Keratinocyte (primary cell): ENCODE measurements around the gene LY9. TPM values are rescaled to one million over a fixed set of nuclear protein-coding genes. Genes with fewer than 3 reads are reported as not detected.

Experiments used
- DNase-seq: peaks from one replicate; pipeline ENCODE4 v3.0.0-alpha.2; 2011; ENCODE audit warnings: low read depth, missing footprints, low spot score
- FAIRE-seq: peaks from 2 replicates; lab custom pipeline; 2011; peaks lifted over from hg19 to GRCh38; lab: Jason Lieb, UNC
- H2AFZ ChIP-seq: 2 replicates; pipeline ENCODE4 v1.6.0; 2012; ENCODE audit warnings: low read length, control low read depth, inconsistent platforms; ENCODE audit not compliant: control insufficient read depth
- H3K27ac ChIP-seq: 2 replicates; pipeline ENCODE4 v1.5.1; 2011; ENCODE audit warnings: low read length; ENCODE audit not compliant: control insufficient read depth, insufficient read depth
- H3K27me3 ChIP-seq: 3 replicates; pipeline ENCODE4 v1.6.0; 2011; ENCODE audit warnings: low read length; ENCODE audit not compliant: control insufficient read depth, insufficient read depth; ENCODE audit errors: extremely low read depth
- H3K36me3 ChIP-seq, 2 experiments: 2 replicates in 1 of 2; 3 replicates in 1 of 2; pipeline ENCODE4 v1.5.1; 2011; ENCODE audit warnings: low read length in 2 of 2, mild to moderate bottlenecking in 1 of 2; ENCODE audit not compliant: control insufficient read depth in 2 of 2, insufficient read depth in 2 of 2; ENCODE audit errors: extremely low read depth in 1 of 2
- H3K4me1 ChIP-seq: 3 replicates; pipeline ENCODE4 v1.5.1; 2011; ENCODE audit warnings: low read length; ENCODE audit not compliant: control insufficient read depth, insufficient read depth; ENCODE audit errors: extremely low read depth
- H3K4me2 ChIP-seq: 3 replicates; pipeline ENCODE4 v1.6.0; 2011; ENCODE audit warnings: low read depth, low read length; ENCODE audit not compliant: control insufficient read depth, insufficient read depth; ENCODE audit errors: extremely low read depth
- H3K4me3 ChIP-seq, 3 experiments: fragments of 200-600 bp in 1 of 3; sonication (generic) in 1 of 3; 2 replicates in 2 of 3; 3 replicates in 1 of 3; pipeline ENCODE4 v1.5.1; 2011 to 2016; ENCODE audit warnings: low read length in 3 of 3, mild to moderate bottlenecking in 3 of 3, control low read depth in 2 of 3, inconsistent platforms in 1 of 3, low read depth in 1 of 3, mixed read lengths in 1 of 3, mixed run types in 1 of 3, moderate library complexity in 1 of 3; ENCODE audit not compliant: control insufficient read depth in 2 of 3, insufficient read depth in 2 of 3; ENCODE audit errors: extremely low read depth in 1 of 3
- H3K79me2 ChIP-seq: 2 replicates; pipeline ENCODE4 v1.6.0; 2012; ENCODE audit warnings: low read length; ENCODE audit not compliant: control insufficient read depth, insufficient read depth
- H3K9ac ChIP-seq: 3 replicates; pipeline ENCODE4 v1.6.0; 2011; ENCODE audit warnings: low read length; ENCODE audit not compliant: control insufficient read depth, insufficient read depth; ENCODE audit errors: extremely low read depth
- H3K9me1 ChIP-seq: 3 replicates; pipeline ENCODE4 v1.6.0; 2011; ENCODE audit warnings: low read length; ENCODE audit not compliant: control insufficient read depth, insufficient read depth; ENCODE audit errors: extremely low read depth
- H3K9me3 ChIP-seq: 2 replicates; pipeline ENCODE4 v1.5.1; 2012; ENCODE audit warnings: low read depth, low read length; ENCODE audit not compliant: control insufficient read depth
- H4K20me1 ChIP-seq: 3 replicates; pipeline ENCODE4 v1.6.0; 2011; ENCODE audit warnings: low read length; ENCODE audit not compliant: control insufficient read depth, insufficient read depth; ENCODE audit errors: extremely low read depth
- EZH2 ChIP-seq: IDR thresholded peaks from one replicate; pipeline ENCODE4 v1.6.1; 2012; ENCODE audit warnings: inconsistent platforms, mild to moderate bottlenecking, low read length, moderate library complexity
- dilution Hi-C: fragments of 300-500 bp; cut with MboI; formaldehyde crosslinking; loops from one replicate; pipeline ENCODE4 v1.7.0; 2020; ENCODE audit warnings: low sequenced_read_pairs; ENCODE audit not compliant: extremely low pct_ligation_motif_present
- polyA plus RNA-seq, 5 experiments: library from polyadenylated mRNA; depleted of rRNA in 3 of 5; stranded (reverse) in 3 of 5; stranded (forward) in 1 of 5; unstranded in 1 of 5; fragments of >200 nt; gene quantifications; 1 replicate in 1 of 5; 2 replicates in 3 of 5; 3 replicates in 1 of 5; pipeline versions ENCODE4 v1.2.1 to v1.2.3, GENCODE V29; 2011 to 2012; ENCODE audit warnings: missing spikeins in 2 of 5, low read depth in 1 of 5, low replicate concordance in 1 of 5
- TF ChIP-seq, protein P1 (sequence below), 3 experiments: IDR thresholded peaks in 1 of 3; conservative IDR thresholded peaks in 1 of 3; optimal IDR thresholded peaks in 1 of 3; 2 replicates in 2 of 3; 3 replicates in 1 of 3; pipeline versions ENCODE3 to v1.5.1; 2011; ENCODE audit warnings: low read length in 3 of 3, mild to moderate bottlenecking in 3 of 3, moderate library complexity in 2 of 3, control low read depth in 1 of 3, inconsistent platforms in 1 of 3; ENCODE audit not compliant: insufficient read depth in 2 of 3; ENCODE audit errors: extremely low read depth in 1 of 3

The LY9 gene
- polyA plus RNA-seq, 1 donor (not counting 4 experiments of a cell fraction or from before 2014, with no cell fraction given): not detected

DNA sequence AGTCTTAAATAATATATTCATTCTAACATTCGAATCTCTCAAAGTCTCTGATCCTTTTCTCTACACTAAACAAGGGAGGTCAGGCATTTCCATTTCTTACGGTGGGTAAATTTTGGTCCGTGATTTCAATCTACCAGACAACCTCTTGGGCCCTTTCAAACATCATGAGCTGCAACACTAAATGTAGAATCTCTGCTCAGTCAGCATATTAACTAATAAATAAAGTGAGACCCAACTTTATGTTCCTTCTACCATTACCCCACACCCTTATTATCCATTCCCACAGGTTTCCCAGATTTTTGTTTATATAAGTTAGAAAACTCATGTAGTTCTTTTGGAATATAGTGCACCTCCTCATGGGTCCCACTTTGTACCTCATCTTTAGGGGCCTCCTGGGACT lies 32.0 kb upstream of the LY9 start:
- DNase-seq (no peak), FAIRE-seq (no peak)
- Histone ChIP-seq H3K9ac (no peak overlapping the region), H3K27me3 (no peaks in the 10 kb centered on the region), H3K27ac (no peak overlapping the region), H3K4me3 (no peak overlapping the region), H3K4me1 (peaks cover 35% of the 10 kb centered on the region), H3K79me2 (no peaks in the 10 kb centered on the region), H3K36me3 (no peaks in the 10 kb centered on the region), H3K9me3 (no peaks in the 10 kb centered on the region), H3K9me1 (no peaks in the 10 kb centered on the region), H2AFZ (no peak overlapping the region), H4K20me1 (no peaks in the 10 kb centered on the region), H3K4me2 (no peak overlapping the region)
- no peak for TF ChIP-seq EZH2
- TF ChIP-seq, protein P1, sequence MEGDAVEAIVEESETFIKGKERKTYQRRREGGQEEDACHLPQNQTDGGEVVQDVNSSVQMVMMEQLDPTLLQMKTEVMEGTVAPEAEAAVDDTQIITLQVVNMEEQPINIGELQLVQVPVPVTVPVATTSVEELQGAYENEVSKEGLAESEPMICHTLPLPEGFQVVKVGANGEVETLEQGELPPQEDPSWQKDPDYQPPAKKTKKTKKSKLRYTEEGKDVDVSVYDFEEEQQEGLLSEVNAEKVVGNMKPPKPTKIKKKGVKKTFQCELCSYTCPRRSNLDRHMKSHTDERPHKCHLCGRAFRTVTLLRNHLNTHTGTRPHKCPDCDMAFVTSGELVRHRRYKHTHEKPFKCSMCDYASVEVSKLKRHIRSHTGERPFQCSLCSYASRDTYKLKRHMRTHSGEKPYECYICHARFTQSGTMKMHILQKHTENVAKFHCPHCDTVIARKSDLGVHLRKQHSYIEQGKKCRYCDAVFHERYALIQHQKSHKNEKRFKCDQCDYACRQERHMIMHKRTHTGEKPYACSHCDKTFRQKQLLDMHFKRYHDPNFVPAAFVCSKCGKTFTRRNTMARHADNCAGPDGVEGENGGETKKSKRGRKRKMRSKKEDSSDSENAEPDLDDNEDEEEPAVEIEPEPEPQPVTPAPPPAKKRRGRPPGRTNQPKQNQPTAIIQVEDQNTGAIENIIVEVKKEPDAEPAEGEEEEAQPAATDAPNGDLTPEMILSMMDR (optimal IDR thresholded peaks at IDR 0.05 in 1 of 3, IDR thresholded peaks at IDR 0.05 in 1 of 3, conservative IDR thresholded peaks at IDR 0.05 in 1 of 3; ENCODE audit: extremely low read depth in 1 of 3, insufficient read depth in 2 of 3, low read length in 3 of 3): no peak
- dilution Hi-C loops: no loop called here

DNA sequence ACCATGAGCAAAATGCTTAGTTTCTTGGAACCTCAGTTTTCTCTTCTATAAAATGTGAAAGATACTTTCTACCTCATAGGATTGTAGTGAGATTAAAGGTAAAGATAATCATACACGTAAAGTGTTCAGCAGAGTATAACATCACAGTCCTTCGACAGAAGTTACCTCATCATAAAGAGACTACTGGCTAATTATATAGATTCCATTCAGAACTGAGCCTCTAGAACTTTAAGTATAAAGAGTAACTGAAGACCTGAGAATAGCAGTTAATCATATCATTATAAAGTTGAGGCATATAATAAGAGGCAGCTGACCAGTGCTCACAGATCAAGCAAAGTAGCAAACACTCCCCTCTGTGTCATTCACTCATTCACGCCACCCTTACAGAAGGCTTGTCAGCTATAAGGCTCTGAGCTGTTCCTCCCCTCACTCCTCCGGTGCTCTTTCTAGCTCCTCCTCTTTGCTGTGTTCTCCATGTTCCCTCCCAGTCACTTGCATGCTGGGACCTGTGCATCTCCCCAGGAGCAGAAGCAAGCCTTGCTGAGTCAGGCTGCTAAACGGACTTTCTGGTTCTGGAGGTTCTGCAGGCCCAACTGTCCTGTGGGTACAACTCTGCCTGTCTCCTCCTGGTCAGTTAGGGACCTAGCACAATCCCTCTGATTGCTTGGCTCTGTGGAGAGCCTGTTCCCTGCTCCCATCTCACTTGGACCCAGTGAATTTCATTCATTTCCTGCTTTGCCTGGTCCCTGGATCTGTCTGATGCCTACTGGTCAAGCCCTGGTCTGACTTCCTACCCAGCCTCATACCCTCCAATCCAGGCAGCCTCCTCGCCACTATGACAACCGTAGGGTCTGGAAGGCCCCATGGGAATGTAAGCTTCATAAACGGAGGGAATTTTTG lies 28.3 kb upstream of the LY9 start:
- peak overlapping the region; percentile 63 for H3K4me2 ChIP-seq
- peak overlapping the region; percentile 50 for H3K9ac ChIP-seq
- H3K4me1 ChIP-seq: peaks cover 24% of the 10 kb centered on the region
- no peaks in the 10 kb centered on the region for H3K36me3 ChIP-seq
- peak overlapping the region; percentile 68 for H3K27ac ChIP-seq
- H3K9me3 ChIP-seq: no peaks in the 10 kb centered on the region
- peak overlapping the region; percentile 5 to 27 (median 13) for H3K4me3 ChIP-seq
- peak; percentile 99 for FAIRE-seq
- H4K20me1 ChIP-seq: no peaks in the 10 kb centered on the region
- H3K79me2 ChIP-seq: no peaks in the 10 kb centered on the region
- DNase-seq: peak; percentile 82
- TF ChIP-seq, protein P1 (optimal IDR thresholded peaks at IDR 0.05 in 1 of 3, IDR thresholded peaks at IDR 0.05 in 1 of 3, conservative IDR thresholded peaks at IDR 0.05 in 1 of 3; ENCODE audit: extremely low read depth in 1 of 3, insufficient read depth in 2 of 3, low read length in 3 of 3): peak in 1 of 3 experiments; percentile 2
- TF ChIP-seq EZH2: no peak
- dilution Hi-C loops: no loop called here
- no peaks in the 10 kb centered on the region for H3K27me3 ChIP-seq
- H2AFZ ChIP-seq: peak overlapping the region; percentile 82
- no peaks in the 10 kb centered on the region for H3K9me1 ChIP-seq
